ENCODE results near the gene ZEB2.
A peak's percentile ranks its signal among the peaks of the same experiment; 100 is the strongest.
"Not testable (repeated sequence)": the region's sequence is repeated elsewhere in the genome, so short reads cannot be mapped to it uniquely, and the experiment has no call there.

ZEB2 gene

DNA sequence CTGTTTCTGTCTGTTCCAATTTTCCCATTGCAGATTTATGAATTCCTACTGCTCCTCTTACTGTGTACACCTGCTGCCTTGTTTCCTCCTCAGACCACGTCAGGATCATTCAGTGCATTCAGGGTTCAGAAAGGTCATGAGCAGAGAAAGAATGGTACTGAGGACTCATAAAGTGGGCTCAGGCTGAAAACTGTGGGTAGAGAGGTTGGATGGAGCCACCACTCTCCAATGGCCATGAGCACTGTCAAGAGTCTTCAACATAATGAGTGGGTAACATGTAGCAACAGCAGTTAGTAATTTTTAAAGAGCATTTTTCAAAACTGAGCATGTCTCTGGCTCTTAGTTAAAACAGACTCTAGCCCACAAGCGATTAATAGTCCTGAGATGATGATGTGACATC, 138.2 kb downstream of the ZEB2 start:
- DNase-seq (ENCODE audit: low spot score): no peak

DNA sequence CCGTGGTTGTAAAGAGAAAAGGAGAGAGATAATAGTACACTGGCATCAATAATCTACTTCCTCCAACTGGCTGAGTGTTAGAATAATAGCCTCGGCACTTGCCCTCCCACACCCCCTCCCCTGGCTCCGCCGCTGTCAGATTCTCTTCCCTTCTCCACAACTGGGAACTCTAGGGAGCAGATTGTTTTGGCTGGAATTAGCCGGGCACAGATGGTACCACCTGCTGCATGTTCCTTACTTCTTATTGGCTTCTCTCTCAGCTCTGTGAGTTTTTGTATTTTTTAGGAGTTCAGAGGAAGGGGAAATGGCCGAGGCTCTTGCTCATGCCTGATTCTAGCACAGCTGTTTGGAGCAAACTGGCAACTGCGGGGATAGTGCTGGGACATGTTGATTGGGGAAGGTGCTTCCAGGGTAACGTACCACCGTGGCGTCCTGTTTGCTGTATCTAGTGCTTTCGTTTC, 140.0 kb downstream of the ZEB2 start:
- no peak for DNase-seq (ENCODE audit: low spot score)

- DNase-seq (ENCODE audit: low spot score): peak; percentile 25
Measured at GRCh38 chr2:144378551-144378950, 141.4 kb downstream of the ZEB2 start.

DNA sequence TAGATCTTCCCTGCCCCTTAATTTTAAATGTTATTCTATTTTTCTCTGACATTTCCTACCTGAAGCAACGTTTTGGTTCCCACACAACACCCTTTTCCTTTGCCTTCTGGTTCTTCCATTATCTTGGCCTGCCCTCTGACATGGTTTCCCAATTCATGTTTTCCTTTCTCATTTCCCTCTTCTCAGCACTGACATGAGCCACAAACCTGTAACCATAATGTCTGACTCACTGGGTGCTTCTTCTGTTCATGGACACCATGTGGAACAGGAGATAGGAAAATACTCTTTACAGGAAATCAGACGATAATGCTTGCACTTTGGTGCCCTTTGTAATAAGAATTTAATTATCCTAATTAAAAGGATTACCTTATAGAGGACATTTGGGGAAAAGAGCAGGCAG, 142.0 kb downstream of the ZEB2 start:
- peak; percentile 24 for DNase-seq (ENCODE audit: low spot score)

DNA sequence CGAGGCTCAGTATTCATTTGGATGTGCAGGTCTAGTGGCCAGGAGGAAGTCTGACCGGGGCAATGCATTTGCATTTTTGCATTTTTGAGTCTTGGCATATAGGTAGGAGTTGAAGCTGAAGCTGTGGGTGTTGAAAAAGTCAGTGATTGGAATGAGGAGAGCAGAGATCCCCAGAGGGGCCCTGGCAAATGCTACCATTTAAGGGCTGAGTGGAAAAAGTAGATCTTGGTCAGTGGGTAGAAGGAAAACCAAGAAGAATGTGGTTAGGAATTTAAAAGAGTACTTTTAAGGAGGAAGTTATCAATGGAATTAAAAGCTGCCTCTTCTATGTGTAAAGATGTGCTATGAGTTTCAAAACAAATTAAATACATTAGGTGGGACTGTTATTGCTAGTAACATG, 143.0 kb downstream of the ZEB2 start:
- DNase-seq (ENCODE audit: low spot score): no peak

DNA sequence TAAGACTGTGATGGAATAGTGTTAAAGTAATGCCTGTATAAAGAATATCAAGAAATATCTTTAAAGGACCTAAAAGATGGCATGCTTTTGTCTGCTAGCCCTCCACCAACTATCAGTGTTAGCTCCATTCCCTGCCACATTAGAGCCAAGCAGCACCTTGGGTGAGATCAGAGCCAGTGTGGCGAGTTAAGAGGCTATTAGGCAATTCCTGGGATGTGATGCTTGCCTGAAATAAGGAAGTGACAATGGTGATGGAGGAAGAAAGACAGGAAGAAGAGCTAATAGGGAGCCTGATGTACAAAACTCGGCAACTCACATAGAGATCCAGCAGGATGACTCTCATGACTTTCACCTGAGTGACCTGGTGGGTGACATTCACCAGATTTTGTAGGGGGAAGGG, 143.5 kb downstream of the ZEB2 start:
- DNase-seq (ENCODE audit: low spot score): no peak

DNA sequence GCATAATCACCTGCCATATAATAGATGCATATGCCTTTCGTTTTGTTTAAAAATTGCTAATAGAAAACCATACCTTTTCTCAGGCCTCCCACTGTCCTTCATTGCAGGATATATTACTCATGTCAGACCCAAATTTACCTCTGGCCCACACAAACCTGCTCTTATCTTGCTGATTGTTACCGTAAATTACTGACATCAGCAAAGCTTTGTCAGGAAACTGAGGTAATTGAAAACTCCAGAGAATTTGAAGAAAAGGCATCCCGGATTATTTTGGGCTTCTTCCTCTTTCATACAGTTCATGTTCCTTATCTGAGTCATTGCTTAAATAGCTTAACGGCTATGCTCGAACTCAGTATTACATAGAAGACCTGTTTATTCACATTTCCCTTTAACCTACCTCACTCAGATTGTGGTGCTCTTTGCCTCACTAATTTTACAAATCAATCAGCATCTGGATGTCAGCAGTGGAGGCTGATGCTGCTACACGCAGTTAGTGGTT, 145.7 kb downstream of the ZEB2 start:
- no peak for DNase-seq (ENCODE audit: low spot score)

DNA sequence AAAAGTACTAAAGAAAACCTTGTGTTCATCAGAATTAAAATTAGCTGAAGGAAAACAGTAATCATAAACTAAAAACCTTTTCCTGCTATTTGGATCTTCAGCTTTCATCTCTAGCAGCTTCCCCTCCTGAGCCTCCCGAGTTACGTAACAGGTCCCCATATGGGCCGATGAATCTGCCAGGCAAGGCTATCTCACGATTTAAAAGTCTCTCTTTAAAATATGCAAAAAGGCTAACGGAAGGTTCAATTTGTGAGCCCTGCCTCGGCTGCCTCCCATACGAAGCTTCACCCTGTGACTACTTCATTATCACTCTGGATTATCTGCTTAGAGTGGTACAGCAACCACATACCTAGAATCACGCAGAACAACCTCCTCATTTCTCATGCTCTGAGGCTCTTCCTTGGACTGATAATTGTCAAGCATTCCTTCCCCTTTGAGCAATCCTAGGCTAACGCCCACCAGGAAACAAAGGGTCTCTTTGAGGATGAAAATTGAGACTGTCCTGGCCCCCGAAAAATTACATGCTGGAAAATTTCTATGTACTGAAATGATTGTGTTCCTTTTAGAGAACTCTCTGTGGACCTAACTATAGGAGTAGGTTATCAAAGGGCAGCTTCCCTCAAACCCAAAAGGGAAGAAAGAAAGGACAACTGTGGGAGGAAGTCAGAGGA, 147.4 kb downstream of the ZEB2 start:
- DNase-seq (ENCODE audit: low spot score): peak; percentile 43

- no peak for DNase-seq (ENCODE audit: low spot score)
Measured at GRCh38 chr2:144370937-144371584, 148.9 kb downstream of the ZEB2 start.

GRCh38 chr2:144369416-144369815, 150.5 kb downstream of the ZEB2 start:
- DNase-seq (ENCODE audit: low spot score): no peak

- no peak for DNase-seq (ENCODE audit: low spot score)
Measured at GRCh38 chr2:144366825-144367429, 153.0 kb downstream of the ZEB2 start.

DNA sequence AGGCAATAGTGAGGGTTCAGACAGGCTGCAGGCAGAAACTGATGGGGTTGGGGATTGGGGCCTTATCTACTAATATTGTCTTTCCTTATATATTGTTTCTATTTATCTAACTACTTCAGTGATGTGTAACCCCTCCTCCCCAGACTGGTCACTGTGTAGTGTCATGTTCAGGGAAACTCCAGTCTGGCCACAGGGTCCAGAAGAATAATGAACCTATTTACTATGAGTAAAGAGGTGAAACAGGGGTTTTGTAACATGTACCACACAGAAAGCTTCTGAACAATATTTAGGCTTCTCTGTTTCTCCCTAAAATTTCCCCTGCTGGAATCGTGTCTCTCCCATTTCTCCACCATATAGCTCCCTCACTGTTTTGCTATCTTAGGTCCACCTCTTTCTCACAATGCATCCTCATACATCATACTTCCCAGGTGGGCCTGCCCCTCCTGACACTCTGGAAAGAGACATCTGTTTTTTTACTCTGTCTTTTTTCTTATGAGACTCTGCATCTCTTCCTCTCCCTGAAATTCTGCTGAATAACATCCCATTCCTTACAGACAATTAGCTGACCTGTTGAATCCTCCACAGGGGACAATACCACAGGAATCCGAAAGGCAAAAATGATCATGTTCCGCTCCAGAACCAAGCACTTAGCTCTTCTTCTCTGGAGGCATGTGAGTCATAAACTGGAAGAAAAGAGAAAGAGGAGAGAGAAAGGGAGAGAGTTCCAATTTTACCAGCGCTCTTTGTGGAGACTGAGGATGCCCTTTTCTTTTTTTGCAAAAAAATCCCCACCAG, 154.8 kb downstream of the ZEB2 start:
- peak; percentile 33 for DNase-seq (ENCODE audit: low spot score)

DNA sequence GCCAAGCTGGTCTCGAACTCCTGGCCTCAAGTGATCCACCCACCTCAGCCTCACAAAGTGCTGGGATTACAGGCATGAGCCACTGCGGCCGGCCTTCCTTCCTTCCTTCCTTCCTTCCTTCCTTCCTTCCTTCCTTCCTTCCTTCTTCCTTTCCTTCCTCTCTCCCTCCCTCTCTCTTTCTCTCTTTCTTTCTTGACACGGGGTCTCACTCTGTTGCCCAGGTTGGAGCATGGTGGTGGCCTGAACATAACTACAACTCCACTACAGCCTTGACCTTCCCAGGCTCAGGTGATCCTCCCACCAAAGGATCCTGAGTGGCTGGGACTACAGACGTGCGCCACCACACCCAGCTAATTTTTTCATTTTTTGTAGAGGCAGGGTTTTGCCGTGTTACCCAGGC, 155.7 kb downstream of the ZEB2 start:
- DNase-seq (ENCODE audit: low spot score): not testable (repeated sequence)

DNA sequence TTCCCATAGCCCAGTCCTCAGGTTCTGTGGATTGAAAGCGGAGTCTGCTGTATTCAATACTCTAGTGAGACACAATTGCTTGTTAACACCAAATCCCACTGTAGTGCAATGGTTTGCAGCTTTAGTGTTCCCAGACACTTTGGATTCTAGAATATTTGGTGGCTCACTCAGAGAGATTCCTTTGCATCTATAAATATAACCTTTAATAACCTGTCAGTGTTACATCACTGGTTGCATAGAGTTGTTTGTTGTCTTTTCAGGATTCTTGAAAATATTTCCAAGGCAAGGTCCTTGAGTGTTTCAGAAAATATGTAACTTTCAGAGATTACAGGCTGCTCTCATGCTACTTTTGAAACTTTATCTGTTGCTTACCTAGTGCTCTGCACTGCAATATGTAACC, 157.5 kb downstream of the ZEB2 start:
- DNase-seq (ENCODE audit: low spot score): peak; percentile 42

- DNase-seq (ENCODE audit: low spot score): no peak
Measured at GRCh38 chr2:144361742-144362141, 158.2 kb downstream of the ZEB2 start.

GRCh38 chr2:144359684-144360083, 160.2 kb downstream of the ZEB2 start:
- no peak for DNase-seq (ENCODE audit: low spot score)

- peak; percentile 35 for DNase-seq (ENCODE audit: low spot score)
Measured at GRCh38 chr2:144358979-144359541, 160.9 kb downstream of the ZEB2 start.

DNA sequence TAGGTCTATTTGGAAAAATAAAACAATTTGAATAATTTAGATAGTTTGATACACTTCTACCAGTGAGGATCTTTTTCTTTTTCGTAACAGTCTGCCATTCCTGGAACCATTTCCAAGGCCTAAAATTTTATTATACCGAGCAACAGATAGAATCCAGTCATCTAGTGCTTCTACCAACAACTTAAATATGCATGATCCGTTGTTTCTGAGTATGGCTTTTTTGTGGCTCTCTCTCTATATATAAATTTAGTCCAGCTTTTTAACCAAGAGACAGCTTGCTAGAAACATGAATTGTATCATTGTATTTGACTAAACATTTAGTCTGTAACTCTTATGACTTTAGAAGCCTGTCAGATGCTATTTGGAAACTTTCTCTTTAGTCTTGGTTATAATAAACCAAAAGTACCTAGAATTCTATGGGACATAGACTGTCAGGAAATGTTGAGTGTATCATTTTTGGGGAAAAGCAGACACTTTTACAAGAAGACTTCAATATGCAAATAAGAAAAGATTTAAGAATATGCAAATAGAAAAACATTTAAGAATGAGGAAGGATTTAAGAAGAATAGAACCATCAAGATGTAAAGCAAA, 161.4 kb downstream of the ZEB2 start:
- no peak for DNase-seq (ENCODE audit: low spot score)

DNA sequence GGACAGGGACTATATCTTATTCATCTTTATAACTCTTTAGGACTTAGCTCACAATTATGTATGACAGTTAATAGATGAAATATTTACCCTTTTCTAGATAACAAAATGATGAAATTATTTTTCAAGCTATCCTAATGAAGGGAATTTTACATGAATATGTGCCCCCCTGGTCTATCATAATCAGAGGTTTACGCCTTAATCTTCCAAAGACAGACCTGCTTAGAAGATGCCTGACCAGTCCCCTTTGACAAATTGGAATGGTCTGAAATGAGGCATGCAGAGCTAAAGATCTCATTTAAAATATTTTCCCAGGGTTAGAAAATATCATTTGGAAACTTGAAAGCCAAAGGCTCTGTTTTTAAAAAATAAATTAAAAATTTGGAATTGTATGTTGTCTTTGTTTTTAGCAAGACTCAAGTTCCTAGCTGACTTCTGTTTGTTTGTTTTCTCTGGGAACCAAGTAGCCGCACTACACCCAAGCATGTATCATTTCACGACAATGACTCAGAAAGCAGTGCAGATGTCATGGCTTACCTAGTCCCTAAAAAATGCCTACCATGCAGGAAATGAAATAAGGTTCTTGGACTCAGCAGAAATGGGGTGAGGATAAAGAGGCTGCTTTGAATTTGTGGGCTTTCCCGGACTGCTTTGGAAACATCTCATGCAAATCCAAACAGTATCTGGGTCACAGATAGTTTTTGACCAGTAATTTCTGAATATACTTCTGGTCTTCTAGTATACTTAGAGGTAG, 162.1 kb downstream of the ZEB2 start:
- DNase-seq (ENCODE audit: low spot score): peak; percentile 84

- DNase-seq (ENCODE audit: low spot score): no peak
Measured at GRCh38 chr2:144356402-144356801, 163.5 kb downstream of the ZEB2 start.

DNA sequence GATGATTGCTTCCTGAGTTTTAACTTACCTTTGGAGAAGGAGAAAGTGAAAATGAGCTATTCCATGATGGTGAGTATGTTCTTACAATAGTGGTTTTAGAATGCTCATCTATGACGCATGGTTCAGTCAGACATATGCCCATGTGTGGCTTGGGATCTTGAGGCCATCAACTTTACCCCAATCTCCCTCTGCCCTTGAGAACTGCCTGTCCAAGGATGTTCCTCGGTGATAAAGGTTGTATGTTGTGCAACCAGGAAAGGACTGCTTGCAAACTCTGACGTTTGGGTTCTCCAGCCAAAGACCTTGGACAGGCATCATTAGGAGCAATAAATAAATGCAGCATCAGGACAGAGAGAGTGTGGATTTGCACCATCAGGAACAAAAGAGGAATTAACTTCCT, 165.0 kb downstream of the ZEB2 start:
- no peak for DNase-seq (ENCODE audit: low spot score)
